H1 (cell line): ENCODE measurements around the gene PER2. TPM values are rescaled to one million over a fixed set of nuclear protein-coding genes. Genes with fewer than 3 reads are reported as not detected.

Source experiments
- CTCF ChIA-PET: fragments of 300-600 bp; sonication (Branson Sonifier 250); formaldehyde crosslinking; loops from one replicate; lab custom pipeline; 2021; ENCODE audit not compliant: partially characterized antibody; lab: Charles Lee
- POLR2A ChIA-PET: fragments of 300-600 bp; sonication (Branson Sonifier 250); formaldehyde crosslinking; loops from one replicate; lab custom pipeline; 2021; ENCODE audit warnings: inconsistent platforms; ENCODE audit not compliant: partially characterized antibody; lab: Charles Lee
- DNase-seq, 2 experiments: peaks; one replicate each; pipeline versions ENCODE4 v3.0.0 to v3.0.0-alpha.2; 2010 to 2022; ENCODE audit warnings: low spot score in 2 of 2, low read depth in 1 of 2, mixed read lengths in 1 of 2
- FAIRE-seq: peaks from 2 replicates; lab custom pipeline; 2011; peaks lifted over from hg19 to GRCh38; lab: Jason Lieb, UNC
- H2AFZ ChIP-seq: 2 replicates; pipeline ENCODE4 v1.8.1; 2012; ENCODE audit warnings: low read length, inconsistent platforms
- H2AK5ac ChIP-seq: 2 replicates; pipeline ENCODE4 v1.6.1; 2013; ENCODE audit warnings: low read depth, low read length
- H2BK120ac ChIP-seq: replicated peaks from 2 replicates; pipeline ENCODE3; 2013; ENCODE audit warnings: low read depth, low read length, inconsistent platforms
- H2BK12ac ChIP-seq: 2 replicates; pipeline ENCODE4 v1.6.1; 2013; ENCODE audit warnings: low read depth, low read length
- H2BK15ac ChIP-seq: 2 replicates; pipeline ENCODE4 v1.6.1; 2013; ENCODE audit warnings: low read length
- H2BK20ac ChIP-seq: 2 replicates; pipeline ENCODE4 v1.6.1; 2013; ENCODE audit warnings: low read length
- H2BK5ac ChIP-seq: 2 replicates; pipeline ENCODE4 v1.6.1; 2013; ENCODE audit warnings: low read depth, low read length
- H3K14ac ChIP-seq: 2 replicates; pipeline ENCODE4 v1.6.1; 2013; ENCODE audit warnings: inconsistent platforms; ENCODE audit not compliant: insufficient read length
- H3K18ac ChIP-seq: 2 replicates; pipeline ENCODE4 v1.6.1; 2013; ENCODE audit warnings: low read length; ENCODE audit errors: extremely low read depth
- H3K23ac ChIP-seq: 2 replicates; pipeline ENCODE4 v1.6.1; 2013; ENCODE audit warnings: inconsistent platforms; ENCODE audit not compliant: insufficient read length
- H3K23me2 ChIP-seq: 2 replicates; pipeline ENCODE4 v1.6.1; 2013; ENCODE audit warnings: low read depth, low read length
- H3K27ac ChIP-seq: 2 replicates; pipeline ENCODE4 v1.6.1; 2011; ENCODE audit warnings: low read depth, low read length, inconsistent platforms
- H3K27me3 ChIP-seq, 4 experiments: replicated peaks in 1 of 4; 1 replicate in 1 of 4; 2 replicates in 3 of 4; pipeline versions ENCODE4 v1.6.1 to v1.8.1; 2011 to 2013; ENCODE audit warnings: low read length in 3 of 4, mild to moderate bottlenecking in 3 of 4, inconsistent platforms in 2 of 4, mixed read lengths in 2 of 4, moderate library complexity in 1 of 4; ENCODE audit not compliant: control insufficient read depth in 3 of 4, insufficient read depth in 3 of 4; ENCODE audit errors: extremely low read depth in 1 of 4
- H3K36me3 ChIP-seq, 4 experiments: 2 replicates each; pipeline versions ENCODE4 v1.6.1 to v1.8.1; 2011 to 2013; ENCODE audit warnings: mild to moderate bottlenecking in 4 of 4, low read length in 3 of 4, moderate library complexity in 2 of 4, control low read depth in 1 of 4, inconsistent platforms in 1 of 4; ENCODE audit not compliant: insufficient read depth in 4 of 4, control insufficient read depth in 2 of 4
- H3K4ac ChIP-seq: replicated peaks from 2 replicates; pipeline ENCODE3; 2013; ENCODE audit warnings: low read length, low read depth, mixed read lengths, inconsistent platforms; ENCODE audit not compliant: insufficient read length
- H3K4me1 ChIP-seq, 4 experiments: replicated peaks in 1 of 4; 1 replicate in 1 of 4; 2 replicates in 3 of 4; pipeline versions ENCODE4 v1.6.1 to v1.8.1; 2011 to 2013; ENCODE audit warnings: low read length in 3 of 4, inconsistent platforms in 2 of 4, mixed read lengths in 1 of 4; ENCODE audit not compliant: insufficient read depth in 4 of 4, control insufficient read depth in 3 of 4
- H3K4me2 ChIP-seq, 2 experiments: 2 replicates each; pipeline versions ENCODE4 v1.6.1 to v1.8.1; 2011 to 2013; ENCODE audit warnings: low read depth in 2 of 2, low read length in 2 of 2, control low read depth in 1 of 2, inconsistent platforms in 1 of 2, mild to moderate bottlenecking in 1 of 2; ENCODE audit not compliant: insufficient read depth in 1 of 2
- H3K4me3 ChIP-seq, 4 experiments: fragments of 200-600, 300-600 bp in 1 of 4; sonication (generic), shearing (Covaris generic), sonication (Bioruptor Twin) in 1 of 4; 2 replicates each; pipeline versions ENCODE4 v1.5.1 to v1.8.1; 2011 to 2016; ENCODE audit warnings: low read length in 4 of 4, low read depth in 3 of 4, control low read depth in 2 of 4, inconsistent platforms in 2 of 4, mild to moderate bottlenecking in 2 of 4, mixed read lengths in 1 of 4, moderate library complexity in 1 of 4; ENCODE audit not compliant: insufficient read depth in 2 of 4; ENCODE audit errors: extremely low read depth in 1 of 4
- H3K56ac ChIP-seq: replicated peaks from 2 replicates; pipeline ENCODE3; 2013; ENCODE audit warnings: low read depth, mild to moderate bottlenecking, mixed read lengths, low read length, inconsistent platforms; ENCODE audit not compliant: insufficient read length
- H3K79me1 ChIP-seq: 2 replicates; pipeline ENCODE4 v1.6.1; 2013; ENCODE audit warnings: low read depth, low read length, control low read depth
- H3K79me2 ChIP-seq, 2 experiments: 2 replicates each; pipeline versions ENCODE4 v1.6.1 to v1.8.1; 2012 to 2013; ENCODE audit warnings: low read length in 2 of 2, mild to moderate bottlenecking in 2 of 2, inconsistent platforms in 1 of 2; ENCODE audit not compliant: insufficient read depth in 2 of 2, control insufficient read depth in 1 of 2
- H3K9ac ChIP-seq, 4 experiments: replicated peaks in 1 of 4; 1 replicate in 1 of 4; 2 replicates in 3 of 4; pipeline versions ENCODE4 v1.6.1 to v1.8.1; 2011 to 2013; ENCODE audit warnings: low read depth in 3 of 4, low read length in 3 of 4, control low read depth in 2 of 4, mild to moderate bottlenecking in 2 of 4, moderate library complexity in 2 of 4, inconsistent platforms in 1 of 4; ENCODE audit errors: extremely low read depth in 1 of 4
- H3K9me3 ChIP-seq, 2 experiments: 2 replicates each; pipeline versions ENCODE4 v1.6.1 to v1.8.1; 2012 to 2013; ENCODE audit warnings: mild to moderate bottlenecking in 2 of 2, moderate library complexity in 2 of 2, control low read depth in 1 of 2, inconsistent platforms in 1 of 2, low read depth in 1 of 2, low read length in 1 of 2, mixed read lengths in 1 of 2; ENCODE audit not compliant: insufficient read depth in 2 of 2
- H4K20me1 ChIP-seq, 2 experiments: replicated peaks in 1 of 2; 2 replicates each; pipeline versions ENCODE3 to v1.8.1; 2011 to 2013; ENCODE audit warnings: inconsistent platforms in 2 of 2, low read length in 2 of 2, mild to moderate bottlenecking in 1 of 2; ENCODE audit not compliant: insufficient read depth in 2 of 2, control insufficient read depth in 1 of 2
- H4K5ac ChIP-seq: 2 replicates; pipeline ENCODE4 v1.6.1; 2013; ENCODE audit warnings: low read length, low read depth, mixed read lengths, inconsistent platforms; ENCODE audit not compliant: insufficient read length
- H4K8ac ChIP-seq: 2 replicates; pipeline ENCODE4 v1.8.0; 2013; ENCODE audit warnings: mild to moderate bottlenecking, moderate library complexity, low read length, inconsistent platforms; ENCODE audit not compliant: insufficient read depth; ENCODE audit errors: extremely low read depth
- H4K91ac ChIP-seq: replicated peaks from 2 replicates; pipeline ENCODE3; 2013; ENCODE audit warnings: low read length, mixed read lengths, inconsistent platforms; ENCODE audit not compliant: insufficient read length
- CEBPB ChIP-seq: IDR thresholded peaks from 2 replicates; pipeline ENCODE4 v1.6.1; 2012; ENCODE audit warnings: low read depth, low read length
- CREB1 ChIP-seq: IDR thresholded peaks from 2 replicates; pipeline ENCODE4 v1.6.1; 2012; ENCODE audit warnings: inconsistent platforms
- RAD21 ChIP-seq, 2 experiments: IDR thresholded peaks in 1 of 2; conservative IDR thresholded peaks in 1 of 2; 2 replicates each; pipeline ENCODE4 v1.6.1; 2011; ENCODE audit warnings: low read depth in 2 of 2, low read length in 2 of 2, improper control_type of control experiment in 1 of 2, inconsistent platforms in 1 of 2, mild to moderate bottlenecking in 1 of 2, moderate library complexity in 1 of 2
- TEAD4 ChIP-seq: IDR thresholded peaks from 2 replicates; pipeline ENCODE4 v1.6.1; 2012; ENCODE audit warnings: low read depth, low read length, inconsistent platforms, mixed read lengths
- WGBS, 2 experiments: shearing (Covaris generic) in 1 of 2; methylation state at CpG; one replicate each; pipeline versions ENCODE4 v1.1.6 to v1.1.7; 2013 to 2015; ENCODE audit warnings: low lambda C conversion rate in 2 of 2, mixed read lengths in 2 of 2, inconsistent platforms in 1 of 2, low coverage in 1 of 2, missing lambda C conversion rate in 1 of 2; ENCODE audit not compliant: insufficient replicate concordance in 2 of 2, insufficient coverage in 1 of 2, insufficient read length in 1 of 2; ENCODE audit errors: extremely low coverage in 1 of 2, missing lambda C conversion rate in 1 of 2; 5-methylcytosine and 5-hydroxymethylcytosine counted together
- polyA plus RNA-seq, 7 experiments: library from polyadenylated mRNA; depleted of rRNA in 3 of 7; stranded (reverse) in 5 of 7; unstranded in 2 of 7; fragments of >200 nt in 5 of 7; fragments of 200-250 nt in 2 of 7; gene quantifications; 1 replicate in 5 of 7; 2 replicates in 1 of 7; 4 replicates in 1 of 7; pipeline versions ENCODE4 v1.2.1 to v1.2.3, GENCODE V29; 2011 to 2013; ENCODE audit warnings: missing spikeins in 2 of 7, mixed read lengths in 2 of 7
- total RNA-seq: library from RNA; stranded (reverse); fragmentation: NEBNext Ultra II Directional; extraction: Animal tissue kit (Norgen Biotek cat#: 25700); gene quantifications from 2 replicates; pipeline ENCODE4 v1.2.1, GENCODE V29; 2021
- TF ChIP-seq, protein P1 (sequence below): IDR thresholded peaks from 2 replicates; pipeline ENCODE4 v1.6.1; 2011; ENCODE audit warnings: low read depth, mild to moderate bottlenecking, low read length; ENCODE audit not compliant: insufficient read depth
- TF ChIP-seq, protein P2 (sequence below), 3 experiments: IDR thresholded peaks; 1 replicate in 2 of 3; 2 replicates in 1 of 3; pipeline versions ENCODE4 v1.5.1 to v1.6.1; 2011; ENCODE audit warnings: low read length in 3 of 3, mild to moderate bottlenecking in 3 of 3, inconsistent platforms in 2 of 3, low read depth in 1 of 3, moderate library complexity in 1 of 3; ENCODE audit not compliant: insufficient read depth in 1 of 3; ENCODE audit errors: control extremely low read depth in 1 of 3

PER2 gene
- total and polyA plus RNA-seq, 2 of the 8 experiments (the other 6 are each of a cell fraction or from before 2014, with no cell fraction given), result 0.91 to 5.5 TPM

DNA sequence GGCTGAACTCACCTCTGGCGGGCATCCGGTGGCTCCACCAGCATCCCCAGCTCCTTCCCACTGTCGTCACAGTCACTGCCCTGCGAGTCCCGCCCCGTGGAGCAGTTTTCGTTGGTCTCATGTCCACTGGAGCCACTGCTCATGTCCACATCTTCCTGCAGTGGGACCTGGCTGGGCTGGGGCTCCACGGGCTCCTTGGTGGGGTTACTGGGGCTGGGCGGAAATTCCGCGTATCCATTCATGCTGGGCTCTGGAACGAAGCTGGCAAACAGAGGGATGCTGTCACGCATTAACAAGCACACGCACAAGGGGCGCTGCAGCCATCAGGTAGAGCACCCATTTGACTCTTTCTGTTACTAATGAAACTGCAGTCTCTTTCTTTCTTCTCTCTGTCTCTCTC is 10.7 kb downstream of the PER2 start:
- 74% methylated on average over 15 of the region's 15 CpGs; no CpG with 5 or more reads in 1 of the 2 experiments for WGBS, 2 experiments
- H3K27me3 ChIP-seq, result no peaks in the 10 kb centered on the region
- no peak overlapping the region for H3K56ac ChIP-seq
- H2AFZ ChIP-seq, result no peak overlapping the region
- H2BK120ac ChIP-seq, result no peak overlapping the region
- CTCF ChIA-PET, result interaction anchor here (0.7 to 18.9 kb wide), 15 partner anchors 8 to 170 kb away, joined by 3 to 298 read pairs (median 5); partner anchors contain the start of genes ILKAP and PER2
- H3K27ac ChIP-seq, result no peak overlapping the region
- no peak overlapping the region for H2BK15ac ChIP-seq
- DNase-seq (peak in 1 of 2 experiments; percentile 66), FAIRE-seq (peak; percentile 81)
- no peak overlapping the region for H3K4me2 ChIP-seq
- no peak overlapping the region for H3K18ac ChIP-seq
- no peaks in the 10 kb centered on the region for H3K9me3 ChIP-seq
- no peaks in the 10 kb centered on the region for H3K79me2 ChIP-seq
- no peak overlapping the region for H3K9ac ChIP-seq
- POLR2A ChIA-PET, result interaction anchor here (1.2 to 1.9 kb wide), 2 partner anchors 10 to 26 kb away, joined by 3 to 11 read pairs; no protein-coding TSS in a partner anchor
- peaks cover 0 to 3% (median 0%) of the 10 kb centered on the region in 4 experiments; a peak in 1 of 8 replicates for H3K36me3 ChIP-seq
- H3K4me1 ChIP-seq, result peaks cover 0 to 2% (median 0%) of the 10 kb centered on the region in 4 experiments; a peak in 1 of 7 replicates
- no peak overlapping the region for H3K4me3 ChIP-seq
- no peak overlapping the region for H4K5ac ChIP-seq
- 0 out of 2 replicates have a peak, but pooled peaks cover 2% of the 10 kb centered on the region for H3K79me1 ChIP-seq
- H3K14ac ChIP-seq, result no peak overlapping the region
- TF ChIP-seq, protein P1, sequence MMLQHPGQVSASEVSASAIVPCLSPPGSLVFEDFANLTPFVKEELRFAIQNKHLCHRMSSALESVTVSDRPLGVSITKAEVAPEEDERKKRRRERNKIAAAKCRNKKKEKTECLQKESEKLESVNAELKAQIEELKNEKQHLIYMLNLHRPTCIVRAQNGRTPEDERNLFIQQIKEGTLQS, result no peak
- TF ChIP-seq CREB1 (no peak), CEBPB (no peak), TEAD4 (0 out of 2 replicates have a peak, but pooled peaks have one; percentile 3), RAD21 (IDR thresholded peaks at IDR 0.05 in 1 of 2, conservative IDR thresholded peaks at IDR 0.05 in 1 of 2; ENCODE audit: low read depth in 2 of 2, low read length in 2 of 2) (peak; percentile 31 to 45)
- TF ChIP-seq, protein P2, sequence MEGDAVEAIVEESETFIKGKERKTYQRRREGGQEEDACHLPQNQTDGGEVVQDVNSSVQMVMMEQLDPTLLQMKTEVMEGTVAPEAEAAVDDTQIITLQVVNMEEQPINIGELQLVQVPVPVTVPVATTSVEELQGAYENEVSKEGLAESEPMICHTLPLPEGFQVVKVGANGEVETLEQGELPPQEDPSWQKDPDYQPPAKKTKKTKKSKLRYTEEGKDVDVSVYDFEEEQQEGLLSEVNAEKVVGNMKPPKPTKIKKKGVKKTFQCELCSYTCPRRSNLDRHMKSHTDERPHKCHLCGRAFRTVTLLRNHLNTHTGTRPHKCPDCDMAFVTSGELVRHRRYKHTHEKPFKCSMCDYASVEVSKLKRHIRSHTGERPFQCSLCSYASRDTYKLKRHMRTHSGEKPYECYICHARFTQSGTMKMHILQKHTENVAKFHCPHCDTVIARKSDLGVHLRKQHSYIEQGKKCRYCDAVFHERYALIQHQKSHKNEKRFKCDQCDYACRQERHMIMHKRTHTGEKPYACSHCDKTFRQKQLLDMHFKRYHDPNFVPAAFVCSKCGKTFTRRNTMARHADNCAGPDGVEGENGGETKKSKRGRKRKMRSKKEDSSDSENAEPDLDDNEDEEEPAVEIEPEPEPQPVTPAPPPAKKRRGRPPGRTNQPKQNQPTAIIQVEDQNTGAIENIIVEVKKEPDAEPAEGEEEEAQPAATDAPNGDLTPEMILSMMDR (IDR thresholded peaks at IDR 0.05; ENCODE audit: control extremely low read depth in 1 of 3, insufficient read depth in 1 of 3, low read depth in 1 of 3, low read length in 3 of 3), result peak; percentile 61 to 76 (median 73)
- H4K20me1 ChIP-seq, result peaks cover 0 to under 1% of the 10 kb centered on the region in 2 experiments
- H4K8ac ChIP-seq, result peak overlapping the region; percentile 26; the same call in 1 of the 2 replicates
- H3K4ac ChIP-seq, result no peak overlapping the region
- no peaks in the 10 kb centered on the region for H3K23me2 ChIP-seq
- no peak overlapping the region for H4K91ac ChIP-seq
- H2AK5ac ChIP-seq, result no peak overlapping the region
- no peak overlapping the region for H3K23ac ChIP-seq
- H2BK5ac ChIP-seq, result no peak overlapping the region
- H2BK20ac ChIP-seq, result no peak overlapping the region
- H2BK12ac ChIP-seq, result no peak overlapping the region
